Hepatocyte (in vitro differentiated cells): ENCODE measurements around the gene OSTN. TPM values are rescaled to one million over a fixed set of nuclear protein-coding genes. Genes with fewer than 3 reads are reported as not detected.

Source experiments
- DNase-seq: peaks from one replicate; pipeline ENCODE4 v3.0.0-alpha.2; 2016; ENCODE audit warnings: low spot score
- H2AFZ ChIP-seq: fragments of 200-600 bp; sonication (generic); 2 replicates; pipeline ENCODE4 v1.6.0; 2016; ENCODE audit warnings: antibody characterized with exemption, mild to moderate bottlenecking
- H3K27ac ChIP-seq: fragments of 200-600 bp; sonication (generic); 2 replicates; pipeline ENCODE4 v1.5.1; 2016; ENCODE audit warnings: mild to moderate bottlenecking
- H3K27me3 ChIP-seq: fragments of 200-600 bp; sonication (generic); 2 replicates; pipeline ENCODE4 v1.6.1; 2016
- H3K36me3 ChIP-seq: fragments of 200-600 bp; sonication (generic); replicated peaks from 2 replicates; pipeline ENCODE4 v1.5.1; 2016; ENCODE audit warnings: low read depth; ENCODE audit not compliant: insufficient read depth
- H3K4me1 ChIP-seq: fragments of 200-600 bp; sonication (generic); 2 replicates; pipeline ENCODE4 v1.5.1; 2016; ENCODE audit warnings: mild to moderate bottlenecking, moderate library complexity; ENCODE audit not compliant: insufficient read depth
- H3K4me2 ChIP-seq: fragments of 200-600 bp; sonication (generic); 2 replicates; pipeline ENCODE4 v1.6.0; 2016
- H3K4me3 ChIP-seq: fragments of 200-600 bp; sonication (generic); 2 replicates; pipeline ENCODE4 v1.5.1; 2016; ENCODE audit warnings: mild to moderate bottlenecking
- H3K79me2 ChIP-seq: fragments of 200-600 bp; sonication (generic); 2 replicates; pipeline ENCODE4 v1.6.0; 2017; ENCODE audit warnings: mild to moderate bottlenecking
- H3K9me2 ChIP-seq: fragments of 200-600 bp; sonication (generic); replicated peaks from 2 replicates; pipeline ENCODE4 v1.6.0; 2017; ENCODE audit warnings: mild to moderate bottlenecking; ENCODE audit not compliant: insufficient read depth
- H3K9me3 ChIP-seq: fragments of 200-600 bp; sonication (generic); 2 replicates; pipeline ENCODE4 v1.5.1; 2016; ENCODE audit warnings: low read depth, mild to moderate bottlenecking
- H4K20me1 ChIP-seq: fragments of 200-600 bp; sonication (generic); 2 replicates; pipeline ENCODE4 v1.6.0; 2016; ENCODE audit warnings: mild to moderate bottlenecking; ENCODE audit not compliant: insufficient read depth, poor library complexity, severe bottlenecking
- CTCF ChIP-seq: fragments of 200-600 bp; sonication (generic); IDR thresholded peaks from 2 replicates; pipeline ENCODE4 v1.5.1; 2016; ENCODE audit warnings: antibody characterized with exemption, mild to moderate bottlenecking; ENCODE audit not compliant: poor library complexity
- EZH2 ChIP-seq: fragments of 200-600 bp; sonication (generic); IDR thresholded peaks from 2 replicates; pipeline ENCODE4 v1.6.1; 2016; ENCODE audit warnings: antibody characterized with exemption, mild to moderate bottlenecking, borderline replicate concordance
- EZH2phosphoT487 ChIP-seq: fragments of 200-600 bp; sonication (generic); IDR thresholded peaks from one replicate; pipeline ENCODE4 v1.6.1; 2018; ENCODE audit warnings: antibody characterized with exemption, mild to moderate bottlenecking, low read depth, moderate library complexity; ENCODE audit not compliant: unreplicated experiment, severe bottlenecking
- WGBS: methylation state at CpG from one replicate; pipeline ENCODE4 v1.1.6; 2016; ENCODE audit warnings: low lambda C conversion rate; ENCODE audit errors: missing lambda C conversion rate; 5-methylcytosine and 5-hydroxymethylcytosine counted together
- polyA plus RNA-seq: library from polyadenylated mRNA; unstranded; fragments of >200 nt; fragmentation: Nextera tagmentation; extraction: Ambion mirVana; gene quantifications from 2 replicates; pipeline ENCODE4 v1.2.1, GENCODE V29; 2016
- total RNA-seq: library from RNA; depleted of rRNA; stranded (reverse); fragments of >200 nt; gene quantifications from 2 replicates; pipeline ENCODE4 v1.2.3, GENCODE V29; 2014

Gene OSTN
- total and polyA plus RNA-seq, 2 experiments from 2014 or later, result 1.4 to 17.4 TPM

- Histone ChIP-seq H4K20me1 (no peaks in the 10 kb centered on the region), H3K27me3 (no peaks in the 10 kb centered on the region), H3K4me2 (no peak overlapping the region), H3K9me2 (no peaks in the 10 kb centered on the region), H2AFZ (no peak overlapping the region), H3K27ac (no peak overlapping the region), H3K4me3 (no peak overlapping the region), H3K4me1 (no peaks in the 10 kb centered on the region), H3K36me3 (no peaks in the 10 kb centered on the region), H3K9me3 (no peaks in the 10 kb centered on the region), H3K79me2 (no peaks in the 10 kb centered on the region)
- 50% methylated on average over 1 of the region's 1 CpG for WGBS
- no peak for DNase-seq
- no peak for TF ChIP-seq EZH2
- TF ChIP-seq EZH2phosphoT487, result no peak
- TF ChIP-seq CTCF, result no peak
Observed at GRCh38 chr3:191280111-191280510, 81.1 kb downstream of the OSTN start.

GRCh38 chr3:191280882-191281281, 81.8 kb downstream of the OSTN start:
- no peaks in the 10 kb centered on the region for H3K9me2 ChIP-seq

GRCh38 chr3:191282251-191283185, 83.5 kb downstream of the OSTN start:
- Histone ChIP-seq H3K79me2 (no peaks in the 10 kb centered on the region), H2AFZ (no peak overlapping the region), H3K9me3 (no peaks in the 10 kb centered on the region), H4K20me1 (no peaks in the 10 kb centered on the region), H3K4me3 (no peak overlapping the region), H3K36me3 (no peaks in the 10 kb centered on the region), H3K27ac (no peak overlapping the region), H3K4me1 (no peaks in the 10 kb centered on the region), H3K4me2 (no peak overlapping the region), H3K27me3 (no peaks in the 10 kb centered on the region), H3K9me2 (no peaks in the 10 kb centered on the region)
- no peak for DNase-seq
- no peak for TF ChIP-seq EZH2phosphoT487
- TF ChIP-seq EZH2, result no peak
- no peak for TF ChIP-seq CTCF
- WGBS, result 76% methylated on average over 4 of the region's 4 CpGs

More at GRCh38 chr3:191280882-191281281, 81.8 kb downstream of the OSTN start:
- Histone ChIP-seq H3K9me3 (no peaks in the 10 kb centered on the region), H3K4me1 (no peaks in the 10 kb centered on the region), H3K4me2 (no peak overlapping the region), H3K79me2 (no peaks in the 10 kb centered on the region), H3K27me3 (no peaks in the 10 kb centered on the region), H3K27ac (no peak overlapping the region), H4K20me1 (no peaks in the 10 kb centered on the region), H3K36me3 (no peaks in the 10 kb centered on the region), H2AFZ (no peak overlapping the region), H3K4me3 (no peak overlapping the region)
- TF ChIP-seq CTCF (no peak), EZH2phosphoT487 (no peak), EZH2 (no peak)
- no peak for DNase-seq
